K562 (cell line): ENCODE data around the gene LYPD4. TPM values are rescaled to one million over a fixed set of nuclear protein-coding genes. Genes with fewer than 3 reads are reported as not detected.

Source experiments
- FOXP1 ChIP-seq: sonication (generic); formaldehyde crosslinking; IDR thresholded peaks from 2 replicates; pipeline ENCODE4 v1.8.0; 2022; ENCODE audit warnings: mild to moderate bottlenecking, missing genetic modification reagents
- HDAC1 ChIP-seq, 2 experiments: fragments of 450-650 bp; IDR thresholded peaks; 2 replicates each; pipeline ENCODE4 v1.6.1; 2016 to 2017; ENCODE audit warnings: inconsistent platforms in 1 of 2, mild to moderate bottlenecking in 1 of 2, moderate library complexity in 1 of 2
- POLR2AphosphoS2 ChIP-seq: IDR thresholded peaks from 2 replicates; pipeline ENCODE4 v1.6.1; 2012; ENCODE audit warnings: low read length, improper control_type of control experiment
- polyA plus RNA-seq, 8 experiments: library from polyadenylated mRNA; depleted of rRNA in 4 of 8; stranded (reverse) in 5 of 8; unstranded in 3 of 8; fragments of >200 nt; fragmentation: Nextera tagmentation in 2 of 8; fragmentation: Illumina TruSeq in 1 of 8; extraction: Ambion mirVana in 2 of 8; extraction: Trizol in 1 of 8; gene quantifications; 2 replicates each; pipeline versions ENCODE4 v1.2.1 to v1.2.3, GENCODE V29; 2011 to 2014; ENCODE audit warnings: inconsistent platforms in 1 of 8, missing spikeins in 1 of 8
- total RNA-seq, 7 experiments: library from RNA; depleted of rRNA in 6 of 7; stranded (reverse); fragments of >200 nt in 6 of 7; fragmentation: Illumina TruSeq in 2 of 7; extraction: Trizol in 2 of 7; gene quantifications; 2 replicates each; pipeline versions ENCODE4 v1.2.1 to v1.2.3, GENCODE V29; 2011 to 2021; ENCODE audit warnings: low replicate concordance in 1 of 7
- TF ChIP-seq, protein P1 (sequence below): fragments of 450-650 bp; IDR thresholded peaks from 2 replicates; pipeline ENCODE4 v1.6.1; 2016; ENCODE audit warnings: low read depth
- TF ChIP-seq, protein P2 (sequence below): fragments of 250-450 bp; sonication (Bioruptor Pico); IDR thresholded peaks from 2 replicates; pipeline ENCODE4 v1.5.1; 2021; ENCODE audit warnings: mild to moderate bottlenecking

LYPD4 gene
- total and polyA plus RNA-seq, 9 of the 15 experiments (the other 6 are each of a cell fraction or from before 2014, with no cell fraction given) = 0.11 TPM; not detected in 8

DNA sequence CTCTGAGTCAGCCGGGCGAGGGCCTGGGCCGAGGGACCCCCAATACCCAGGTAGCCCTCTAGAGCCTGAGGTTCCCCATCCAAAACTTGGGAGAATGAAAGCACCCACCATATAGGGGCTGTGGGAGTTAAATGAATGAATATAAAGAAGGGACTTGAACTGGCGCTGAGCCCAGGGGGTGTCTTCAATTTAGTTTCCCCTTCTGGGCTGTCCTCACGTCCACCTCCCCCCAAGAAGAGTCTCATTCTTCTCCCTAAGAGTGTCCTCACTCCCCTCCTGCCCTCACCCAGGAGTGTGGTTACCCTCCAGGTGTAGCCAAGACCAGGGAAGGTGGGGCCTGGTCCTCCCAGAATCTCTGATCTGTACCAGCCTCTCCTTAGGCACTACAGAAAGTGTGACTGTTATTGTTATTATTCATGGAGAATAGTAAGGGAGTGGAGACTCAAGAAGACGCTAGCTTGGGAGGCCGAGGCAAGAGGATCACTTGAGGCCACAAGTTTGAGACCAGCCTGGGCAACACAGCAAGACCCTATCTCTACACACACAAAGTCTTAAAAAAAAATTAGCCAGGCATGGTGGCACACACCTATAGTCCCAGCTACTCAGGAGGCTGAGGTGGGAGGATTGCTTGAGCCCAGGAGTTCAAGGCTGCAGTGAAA lies 35.3 kb upstream of the LYPD4 start (continued):
- TF ChIP-seq, protein P1, sequence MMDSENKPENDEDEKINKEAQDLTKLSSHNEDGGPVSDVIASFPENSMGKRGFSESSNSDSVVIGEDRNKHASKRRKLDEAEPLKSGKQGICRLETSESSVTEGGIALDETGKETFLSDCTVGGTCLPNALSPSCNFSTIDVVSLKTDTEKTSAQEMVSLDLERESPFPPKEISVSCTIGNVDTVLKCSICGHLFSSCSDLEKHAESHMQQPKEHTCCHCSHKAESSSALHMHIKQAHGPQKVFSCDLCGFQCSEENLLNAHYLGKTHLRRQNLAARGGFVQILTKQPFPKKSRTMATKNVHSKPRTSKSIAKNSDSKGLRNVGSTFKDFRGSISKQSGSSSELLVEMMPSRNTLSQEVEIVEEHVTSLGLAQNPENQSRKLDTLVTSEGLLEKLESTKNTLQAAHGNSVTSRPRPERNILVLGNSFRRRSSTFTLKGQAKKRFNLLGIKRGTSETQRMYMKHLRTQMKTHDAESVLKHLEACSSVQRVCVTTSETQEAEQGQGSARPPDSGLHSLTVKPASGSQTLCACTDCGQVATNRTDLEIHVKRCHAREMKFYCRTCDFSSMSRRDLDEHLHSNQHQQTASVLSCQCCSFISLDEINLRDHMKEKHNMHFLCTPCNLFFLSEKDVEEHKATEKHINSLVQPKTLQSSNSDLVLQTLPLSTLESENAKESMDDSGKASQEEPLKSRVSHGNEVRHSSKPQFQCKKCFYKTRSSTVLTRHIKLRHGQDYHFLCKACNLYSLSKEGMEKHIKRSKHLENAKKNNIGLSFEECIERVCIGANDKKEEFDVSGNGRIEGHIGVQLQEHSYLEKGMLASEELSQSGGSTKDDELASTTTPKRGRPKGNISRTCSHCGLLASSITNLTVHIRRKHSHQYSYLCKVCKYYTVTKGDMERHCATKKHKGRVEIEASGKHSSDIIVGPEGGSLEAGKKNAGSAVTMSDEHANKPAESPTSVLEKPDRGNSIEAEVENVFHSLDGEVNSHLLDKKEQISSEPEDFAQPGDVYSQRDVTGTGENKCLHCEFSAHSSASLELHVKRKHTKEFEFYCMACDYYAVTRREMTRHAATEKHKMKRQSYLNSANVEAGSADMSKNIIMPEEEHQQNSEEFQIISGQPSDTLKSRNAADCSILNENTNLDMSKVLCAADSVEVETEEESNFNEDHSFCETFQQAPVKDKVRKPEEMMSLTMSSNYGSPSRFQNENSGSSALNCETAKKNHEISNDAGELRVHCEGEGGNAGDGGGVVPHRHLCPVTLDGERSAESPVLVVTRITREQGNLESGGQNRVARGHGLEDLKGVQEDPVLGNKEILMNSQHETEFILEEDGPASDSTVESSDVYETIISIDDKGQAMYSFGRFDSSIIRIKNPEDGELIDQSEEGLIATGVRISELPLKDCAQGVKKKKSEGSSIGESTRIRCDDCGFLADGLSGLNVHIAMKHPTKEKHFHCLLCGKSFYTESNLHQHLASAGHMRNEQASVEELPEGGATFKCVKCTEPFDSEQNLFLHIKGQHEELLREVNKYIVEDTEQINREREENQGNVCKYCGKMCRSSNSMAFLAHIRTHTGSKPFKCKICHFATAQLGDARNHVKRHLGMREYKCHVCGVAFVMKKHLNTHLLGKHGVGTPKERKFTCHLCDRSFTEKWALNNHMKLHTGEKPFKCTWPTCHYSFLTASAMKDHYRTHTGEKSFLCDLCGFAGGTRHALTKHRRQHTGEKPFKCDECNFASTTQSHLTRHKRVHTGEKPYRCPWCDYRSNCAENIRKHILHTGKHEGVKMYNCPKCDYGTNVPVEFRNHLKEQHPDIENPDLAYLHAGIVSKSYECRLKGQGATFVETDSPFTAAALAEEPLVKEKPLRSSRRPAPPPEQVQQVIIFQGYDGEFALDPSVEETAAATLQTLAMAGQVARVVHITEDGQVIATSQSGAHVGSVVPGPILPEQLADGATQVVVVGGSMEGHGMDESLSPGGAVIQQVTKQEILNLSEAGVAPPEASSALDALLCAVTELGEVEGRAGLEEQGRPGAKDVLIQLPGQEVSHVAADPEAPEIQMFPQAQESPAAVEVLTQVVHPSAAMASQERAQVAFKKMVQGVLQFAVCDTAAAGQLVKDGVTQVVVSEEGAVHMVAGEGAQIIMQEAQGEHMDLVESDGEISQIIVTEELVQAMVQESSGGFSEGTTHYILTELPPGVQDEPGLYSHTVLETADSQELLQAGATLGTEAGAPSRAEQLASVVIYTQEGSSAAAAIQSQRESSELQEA = no peak
- TF ChIP-seq FOXP1 (CRISPR knock-in tag) (no peak), POLR2AphosphoS2 (no peak), HDAC1 (IDR thresholded peaks at IDR 0.05) (no peak)
- TF ChIP-seq, protein P2, sequence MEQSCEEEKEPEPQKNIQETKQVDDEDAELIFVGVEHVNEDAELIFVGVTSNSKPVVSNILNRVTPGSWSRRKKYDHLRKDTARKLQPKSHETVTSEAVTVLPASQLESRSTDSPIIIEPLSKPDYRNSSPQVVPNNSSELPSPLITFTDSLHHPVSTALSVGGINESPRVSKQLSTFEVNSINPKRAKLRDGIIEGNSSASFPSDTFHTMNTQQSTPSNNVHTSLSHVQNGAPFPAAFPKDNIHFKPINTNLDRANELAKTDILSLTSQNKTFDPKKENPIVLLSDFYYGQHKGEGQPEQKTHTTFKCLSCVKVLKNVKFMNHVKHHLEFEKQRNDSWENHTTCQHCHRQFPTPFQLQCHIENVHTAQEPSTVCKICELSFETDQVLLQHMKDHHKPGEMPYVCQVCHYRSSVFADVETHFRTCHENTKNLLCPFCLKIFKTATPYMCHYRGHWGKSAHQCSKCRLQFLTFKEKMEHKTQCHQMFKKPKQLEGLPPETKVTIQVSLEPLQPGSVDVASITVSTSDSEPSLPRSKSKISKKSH (CRISPR knock-in tag) = no peak
